ENCODE data around the gene TLE4. TPM values are rescaled to one million over a fixed set of nuclear protein-coding genes. Genes with fewer than 3 reads are reported as not detected.

Gene TLE4
- total RNA-seq, 1 experiment from 2014 or later = 8.1 TPM

GRCh38 chr9:79672236-79672635, 100.5 kb downstream of the TLE4 start:
- no TSS peak for BruUV-seq (replicated peaks)
- no peak overlapping the region for H3K27ac Mint-ChIP-seq (ENCODE audit: unreplicated experiment)
- H3K9me3 Mint-ChIP-seq (ENCODE audit: unreplicated experiment) = no peaks in the 10 kb centered on the region
- TF ChIP-seq CTCF (IDR thresholded peaks at IDR 0.05; ENCODE audit: insufficient read depth in 1 of 2, low read depth in 1 of 2, low read length in 1 of 2, severe bottlenecking in 1 of 2, unreplicated experiment in 1 of 2) = no peak
- H3K27me3 ChIP-seq (replicated peaks; ENCODE audit: control insufficient read depth, insufficient read depth, low read length) = no peaks in the 10 kb centered on the region
- no peaks in the 10 kb centered on the region for H3K4me1 Mint-ChIP-seq (ENCODE audit: low read depth, unreplicated experiment)
- peaks cover 4% of the 10 kb centered on the region for H3K36me3 Mint-ChIP-seq (ENCODE audit: insufficient read depth, unreplicated experiment)
- ChIA-PET CTCF (no interaction called here), POLR2A (no interaction called here)
- no peak overlapping the region for H3K4me3 Mint-ChIP-seq (ENCODE audit: unreplicated experiment)
- no peaks in the 10 kb centered on the region for H3K4me1 ChIP-seq
- H3K36me3 ChIP-seq (ENCODE audit: control insufficient read depth, insufficient read depth, low read length) = no peaks in the 10 kb centered on the region
- H3K4me3 ChIP-seq (ENCODE audit: low read depth, low read length) = no peak overlapping the region
- H3K27me3 Mint-ChIP-seq (ENCODE audit: insufficient read depth, unreplicated experiment) = no peaks in the 10 kb centered on the region
- no peak for DNase-seq
- H3K9me3 ChIP-seq = no peaks in the 10 kb centered on the region
- intact Hi-C loops (cut with micrococcal nuclease; ENCODE audit: unreplicated experiment) = no loop called here

- H3K27me3 ChIP-seq (replicated peaks; ENCODE audit: control insufficient read depth, insufficient read depth, low read length) = no peaks in the 10 kb centered on the region
- BruUV-seq (replicated peaks) = no TSS peak
- no peak overlapping the region for H3K27ac Mint-ChIP-seq (ENCODE audit: unreplicated experiment)
- H3K36me3 Mint-ChIP-seq (ENCODE audit: insufficient read depth, unreplicated experiment) = peaks cover 4% of the 10 kb centered on the region
- no peak for DNase-seq
- ChIA-PET POLR2A (no interaction called here), CTCF (no interaction called here)
- H3K9me3 ChIP-seq = no peaks in the 10 kb centered on the region
- no peaks in the 10 kb centered on the region for H3K4me1 ChIP-seq
- no peaks in the 10 kb centered on the region for H3K36me3 ChIP-seq (ENCODE audit: control insufficient read depth, insufficient read depth, low read length)
- H3K27me3 Mint-ChIP-seq (ENCODE audit: insufficient read depth, unreplicated experiment) = no peaks in the 10 kb centered on the region
- intact Hi-C loops (cut with micrococcal nuclease; ENCODE audit: unreplicated experiment) = no loop called here
- no peak overlapping the region for H3K4me3 ChIP-seq (ENCODE audit: low read depth, low read length)
- no peaks in the 10 kb centered on the region for H3K4me1 Mint-ChIP-seq (ENCODE audit: low read depth, unreplicated experiment)
- no peak for TF ChIP-seq CTCF (IDR thresholded peaks at IDR 0.05; ENCODE audit: insufficient read depth in 1 of 2, low read depth in 1 of 2, low read length in 1 of 2, severe bottlenecking in 1 of 2, unreplicated experiment in 1 of 2)
- H3K9me3 Mint-ChIP-seq (ENCODE audit: unreplicated experiment) = no peaks in the 10 kb centered on the region
- no peak overlapping the region for H3K4me3 Mint-ChIP-seq (ENCODE audit: unreplicated experiment)
Measured at GRCh38 chr9:79672891-79673290, 101.1 kb downstream of the TLE4 start.

GRCh38 chr9:79673614-79674013, 101.8 kb downstream of the TLE4 start:
- TF ChIP-seq CTCF (IDR thresholded peaks at IDR 0.05; ENCODE audit: insufficient read depth in 1 of 2, low read depth in 1 of 2, low read length in 1 of 2, severe bottlenecking in 1 of 2, unreplicated experiment in 1 of 2) = no peak
- Histone ChIP-seq H3K27me3 (replicated peaks; ENCODE audit: control insufficient read depth, insufficient read depth, low read length) (no peaks in the 10 kb centered on the region), H3K9me3 (no peaks in the 10 kb centered on the region), H3K4me3 (ENCODE audit: low read depth, low read length) (no peak overlapping the region), H3K36me3 (ENCODE audit: control insufficient read depth, insufficient read depth, low read length) (no peaks in the 10 kb centered on the region), H3K4me1 (no peaks in the 10 kb centered on the region)
- H3K27me3 Mint-ChIP-seq (ENCODE audit: insufficient read depth, unreplicated experiment) = no peaks in the 10 kb centered on the region
- ChIA-PET CTCF (no interaction called here), POLR2A (no interaction called here)
- no peak overlapping the region for H3K4me3 Mint-ChIP-seq (ENCODE audit: unreplicated experiment)
- no TSS peak for BruUV-seq (replicated peaks)
- DNase-seq = no peak
- no peaks in the 10 kb centered on the region for H3K4me1 Mint-ChIP-seq (ENCODE audit: low read depth, unreplicated experiment)
- intact Hi-C loops (cut with micrococcal nuclease; ENCODE audit: unreplicated experiment) = no loop called here
- no peaks in the 10 kb centered on the region for H3K9me3 Mint-ChIP-seq (ENCODE audit: unreplicated experiment)
- H3K36me3 Mint-ChIP-seq (ENCODE audit: insufficient read depth, unreplicated experiment) = peaks cover 4% of the 10 kb centered on the region
- no peak overlapping the region for H3K27ac Mint-ChIP-seq (ENCODE audit: unreplicated experiment)
